Measurements from ENCODE around the gene ZNF333. TPM values are rescaled to one million over a fixed set of nuclear protein-coding genes. Genes with fewer than 3 reads are reported as not detected.

ZNF333 gene
- total and polyA plus RNA-seq, 2 donors (not counting 3 experiments of a cell fraction or from before 2014, with no cell fraction given): 11.1 to 19.7 TPM

GRCh38 chr19:14650161-14650560, 39.7 kb upstream of the ZNF333 start:
- H4K20me1 ChIP-seq (replicated peaks; ENCODE audit: control insufficient read depth, extremely low read depth, insufficient read depth, low read length): no peaks in the 10 kb centered on the region
- CTCF ChIA-PET: no interaction called here
- H3K9me1 ChIP-seq (replicated peaks; ENCODE audit: control insufficient read depth, extremely low read depth, insufficient read depth, low read length): no peaks in the 10 kb centered on the region
- TF ChIP-seq POLR2AphosphoS5 (IDR thresholded peaks at IDR 0.05; ENCODE audit: insufficient read depth, low read depth, low read length): no peak
- DNase-seq (ENCODE audit: low read depth, low spot score) (no peak), FAIRE-seq (no peak)
- no peaks in the 10 kb centered on the region for H3K79me2 ChIP-seq (ENCODE audit: control insufficient read depth, insufficient read depth, low read length)
- dilution Hi-C loops (cut with MboI; ENCODE audit: extremely low pct_ligation_motif_present, low sequenced_read_pairs): no loop called here
- H3K27me3 ChIP-seq (ENCODE audit: control insufficient read depth in 2 of 2, insufficient read depth in 2 of 2, low read length in 2 of 2): no peaks in the 10 kb centered on the region
- intact Hi-C loops (cut with micrococcal nuclease): no loop called here
- no peak overlapping the region for H3K4me2 ChIP-seq (ENCODE audit: insufficient read depth, low read length)
- H3K36me3 ChIP-seq (ENCODE audit: control insufficient read depth in 2 of 2, extremely low read depth in 1 of 2, insufficient read depth in 2 of 2, low read length in 2 of 2): no peaks in the 10 kb centered on the region
- no peak overlapping the region for H3K4me3 ChIP-seq (replicated peaks in 1 of 3; ENCODE audit: insufficient read depth in 1 of 3, low read depth in 1 of 3, low read length in 3 of 3)
- no peak overlapping the region for H3K27ac ChIP-seq (ENCODE audit: insufficient read depth, low read depth, low read length)
- no TSS peak for BruUV-seq (replicated peaks)
- no peaks in the 10 kb centered on the region for H3K4me1 ChIP-seq (ENCODE audit: control insufficient read depth, extremely low read depth, insufficient read depth, low read length)
- POLR2A ChIA-PET: no interaction called here
- H3K9ac ChIP-seq (replicated peaks; ENCODE audit: extremely low read depth, insufficient read depth, low read length): no peak overlapping the region
- H3K9me3 ChIP-seq (replicated peaks; ENCODE audit: control insufficient read depth, insufficient read depth, low read length): no peaks in the 10 kb centered on the region
- H2AFZ ChIP-seq (ENCODE audit: low read depth, low read length): no peak overlapping the region

GRCh38 chr19:14654786-14655560, 34.9 kb upstream of the ZNF333 start:
- Histone ChIP-seq H3K9me1 (replicated peaks; ENCODE audit: control insufficient read depth, extremely low read depth, insufficient read depth, low read length) (no peaks in the 10 kb centered on the region), H3K4me2 (ENCODE audit: insufficient read depth, low read length) (no peak overlapping the region), H3K36me3 (ENCODE audit: control insufficient read depth in 2 of 2, extremely low read depth in 1 of 2, insufficient read depth in 2 of 2, low read length in 2 of 2) (no peaks in the 10 kb centered on the region), H4K20me1 (replicated peaks; ENCODE audit: control insufficient read depth, extremely low read depth, insufficient read depth, low read length) (no peaks in the 10 kb centered on the region), H3K9ac (replicated peaks; ENCODE audit: extremely low read depth, insufficient read depth, low read length) (no peak overlapping the region), H3K4me3 (replicated peaks in 1 of 3; ENCODE audit: insufficient read depth in 1 of 3, low read depth in 1 of 3, low read length in 3 of 3) (no peak overlapping the region), H3K27ac (ENCODE audit: insufficient read depth, low read depth, low read length) (no peak overlapping the region), H3K27me3 (ENCODE audit: control insufficient read depth in 2 of 2, insufficient read depth in 2 of 2, low read length in 2 of 2) (no peaks in the 10 kb centered on the region), H3K9me3 (replicated peaks; ENCODE audit: control insufficient read depth, insufficient read depth, low read length) (no peaks in the 10 kb centered on the region), H2AFZ (ENCODE audit: low read depth, low read length) (no peak overlapping the region), H3K4me1 (ENCODE audit: control insufficient read depth, extremely low read depth, insufficient read depth, low read length) (no peaks in the 10 kb centered on the region), H3K79me2 (ENCODE audit: control insufficient read depth, insufficient read depth, low read length) (no peaks in the 10 kb centered on the region)
- ChIA-PET POLR2A (no interaction called here), CTCF (interaction anchor here (0.7 to 0.9 kb wide), 2 partner anchors 10 to 13 kb away, joined by 3 read pairs; no protein-coding TSS in a partner anchor)
- dilution Hi-C loops (cut with MboI; ENCODE audit: extremely low pct_ligation_motif_present, low sequenced_read_pairs): no loop called here
- FAIRE-seq: no peak
- intact Hi-C loops (cut with micrococcal nuclease): no loop called here
- TF ChIP-seq JUN (IDR thresholded peaks at IDR 0.05; ENCODE audit: borderline replicate concordance, insufficient read depth, insufficient read length, low read depth): no peak
- no peak for TF ChIP-seq GATA2 (IDR thresholded peaks at IDR 0.05; ENCODE audit: insufficient read depth, insufficient read length, low read depth, low read length)
- TF ChIP-seq EZH2 (IDR thresholded peaks at IDR 0.05; ENCODE audit: borderline replicate concordance, low read depth, low read length, severe bottlenecking): no peak
- no peak for TF ChIP-seq CTCF (IDR thresholded peaks at IDR 0.05; ENCODE audit: extremely low read depth in 1 of 2, insufficient read depth in 1 of 2, low read depth in 1 of 2, low read length in 2 of 2)
- TF ChIP-seq FOS (IDR thresholded peaks at IDR 0.05; ENCODE audit: borderline replicate concordance, insufficient read depth, low read length): no peak
- TF ChIP-seq, protein P1, sequence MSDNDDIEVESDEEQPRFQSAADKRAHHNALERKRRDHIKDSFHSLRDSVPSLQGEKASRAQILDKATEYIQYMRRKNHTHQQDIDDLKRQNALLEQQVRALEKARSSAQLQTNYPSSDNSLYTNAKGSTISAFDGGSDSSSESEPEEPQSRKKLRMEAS (IDR thresholded peaks at IDR 0.05; ENCODE audit: insufficient read depth, insufficient read length): no peak
- no peak for TF ChIP-seq POLR2A (IDR thresholded peaks at IDR 0.05; ENCODE audit: low read depth, low read length)
- TF ChIP-seq POLR2AphosphoS5 (IDR thresholded peaks at IDR 0.05; ENCODE audit: insufficient read depth, low read depth, low read length): no peak
- TF ChIP-seq MYC (IDR thresholded peaks at IDR 0.05; ENCODE audit: low read depth, low read length): no peak
- no TSS peak for BruUV-seq (replicated peaks)
- DNase-seq (ENCODE audit: low read depth, low spot score): no peak
